Glomerular visceral epithelial cell (primary cell): Measurements from ENCODE around the gene LPCAT3.
"Not testable (repeated sequence)": the region's sequence is repeated elsewhere in the genome, so short reads cannot be mapped to it uniquely, and the experiment has no call there.

Experiments used
- DNase-seq: peaks from one replicate; pipeline ENCODE4 v3.0.0-alpha.2; 2016; ENCODE audit errors: extremely low spot score

The LPCAT3 gene

GRCh38 chr12:7038591-7038990 is 20.3 kb upstream of the LPCAT3 start:
- no peak for DNase-seq

GRCh38 chr12:7037411-7037810 is 19.1 kb upstream of the LPCAT3 start:
- DNase-seq: not testable (repeated sequence)

- DNase-seq: no peak
Measured at GRCh38 chr12:7035463-7035862, 17.2 kb upstream of the LPCAT3 start.

- no peak for DNase-seq
Measured at GRCh38 chr12:7034464-7034863, 16.2 kb upstream of the LPCAT3 start.

GRCh38 chr12:7032990-7033389 is 14.7 kb upstream of the LPCAT3 start:
- no peak for DNase-seq

GRCh38 chr12:7031306-7031705 is 13.0 kb upstream of the LPCAT3 start:
- DNase-seq: no peak

- DNase-seq: no peak
Measured at GRCh38 chr12:7026854-7027253, 8.6 kb upstream of the LPCAT3 start.

- no peak for DNase-seq
Measured at GRCh38 chr12:7023114-7023513, 4.8 kb upstream of the LPCAT3 start.

- DNase-seq: no peak
Measured at GRCh38 chr12:7021956-7022355, 3.7 kb upstream of the LPCAT3 start.

GRCh38 chr12:7019043-7019569 is 830 bp upstream of the LPCAT3 start:
- no peak for DNase-seq

GRCh38 chr12:7017870-7018349 is 366 bp downstream of the LPCAT3 start:
- DNase-seq: no peak

GRCh38 chr12:7016958-7017571 is 1.2 kb downstream of the LPCAT3 start:
- no peak for DNase-seq

GRCh38 chr12:7015555-7016370 is 2.5 kb downstream of the LPCAT3 start:
- no peak for DNase-seq

GRCh38 chr12:7013101-7013500 is 5.2 kb downstream of the LPCAT3 start:
- DNase-seq: no peak

- DNase-seq: no peak
Measured at GRCh38 chr12:7012024-7012607, 6.2 kb downstream of the LPCAT3 start.

GRCh38 chr12:7011398-7011797 is 6.9 kb downstream of the LPCAT3 start:
- not testable (repeated sequence) for DNase-seq

- DNase-seq: no peak
Measured at GRCh38 chr12:7009512-7009911, 8.8 kb downstream of the LPCAT3 start.

- no peak for DNase-seq
Measured at GRCh38 chr12:7008864-7009263, 9.4 kb downstream of the LPCAT3 start.

GRCh38 chr12:7006639-7007038 is 11.6 kb downstream of the LPCAT3 start:
- DNase-seq: no peak

GRCh38 chr12:7005311-7005710 is 13.0 kb downstream of the LPCAT3 start:
- no peak for DNase-seq

GRCh38 chr12:7004840-7005239 is 13.4 kb downstream of the LPCAT3 start:
- no peak for DNase-seq

- DNase-seq: no peak
Measured at GRCh38 chr12:7004287-7004803, 13.9 kb downstream of the LPCAT3 start.
